ENCODE results near the gene DCST2. TPM values are rescaled to one million over a fixed set of nuclear protein-coding genes. Genes with fewer than 3 reads are reported as not detected.

DCST2 gene
- total RNA-seq, 1 donor from 2014 or later: 2.8 TPM

DNA sequence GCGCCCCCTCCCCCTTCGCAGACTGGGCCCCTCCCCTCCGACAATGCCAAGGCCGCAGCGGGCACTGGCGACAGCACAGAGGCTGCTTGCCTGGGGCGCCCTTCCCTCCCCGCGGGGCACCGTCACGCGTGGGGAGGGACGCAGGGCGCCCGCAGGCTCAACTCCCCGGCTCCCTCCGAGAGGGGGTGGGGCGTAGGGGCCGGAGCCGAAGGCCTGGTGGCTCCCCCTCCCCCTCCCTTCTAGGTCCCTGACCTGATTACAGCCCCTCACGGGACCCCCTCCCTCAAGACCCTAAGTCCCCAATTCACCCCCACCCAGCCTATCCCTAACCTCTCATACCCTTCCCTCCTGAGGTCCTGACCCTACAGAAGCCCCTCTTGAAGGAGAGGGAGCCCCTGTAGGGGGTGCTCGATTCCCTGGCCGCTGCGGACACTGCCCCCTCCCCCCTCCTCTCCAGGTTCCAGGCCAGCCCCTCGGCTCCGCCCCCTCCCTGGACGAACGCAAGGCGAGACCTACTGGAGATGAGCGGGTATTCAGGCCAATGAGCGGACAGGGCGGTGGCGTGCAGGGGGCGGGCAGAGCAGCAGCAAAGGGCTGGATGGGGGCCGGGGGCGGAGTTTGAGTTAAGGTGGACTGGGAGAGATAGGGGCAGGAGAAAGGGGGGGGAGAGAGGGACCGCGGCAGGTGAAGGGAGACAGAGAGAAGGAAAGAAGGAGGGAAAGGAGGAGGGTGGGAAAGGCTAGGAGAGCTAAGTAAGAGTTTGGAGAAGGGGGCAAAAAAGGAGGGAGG is 31.7 kb downstream of the DCST2 start:
- peaks cover 13% of the 10 kb centered on the region for H3K27me3 Mint-ChIP-seq (ENCODE audit: unreplicated experiment)

GRCh38 chr1:155001425-155001674 is 32.2 kb downstream of the DCST2 start:
- TF ChIP-seq CTCF (IDR thresholded peaks at IDR 0.05; ENCODE audit: unreplicated experiment): no peak
- Mint-ChIP-seq H3K27ac (ENCODE audit: unreplicated experiment) (no peak overlapping the region), H3K9me3 (ENCODE audit: unreplicated experiment) (no peaks in the 10 kb centered on the region), H3K4me1 (ENCODE audit: unreplicated experiment) (peaks cover 27% of the 10 kb centered on the region), H3K4me3 (ENCODE audit: unreplicated experiment) (peak overlapping the region; percentile 84), H3K36me3 (ENCODE audit: low read depth, unreplicated experiment) (peaks cover 2% of the 10 kb centered on the region), H3K27me3 (ENCODE audit: unreplicated experiment) (peaks cover 13% of the 10 kb centered on the region)
- DNase-seq (ENCODE audit: low spot score): no peak

More for the DNA sequence above, 31.7 kb downstream of the DCST2 start:
- no peak for TF ChIP-seq CTCF (IDR thresholded peaks at IDR 0.05; ENCODE audit: unreplicated experiment)
- Mint-ChIP-seq H3K36me3 (ENCODE audit: low read depth, unreplicated experiment) (peaks cover 4% of the 10 kb centered on the region), H3K9me3 (ENCODE audit: unreplicated experiment) (no peaks in the 10 kb centered on the region), H3K4me1 (ENCODE audit: unreplicated experiment) (peaks cover 32% of the 10 kb centered on the region), H3K4me3 (ENCODE audit: unreplicated experiment) (peak overlapping the region; percentile 91), H3K27ac (ENCODE audit: unreplicated experiment) (peak overlapping the region; percentile 42)
- peak; percentile 99 for DNase-seq (ENCODE audit: low spot score)

GRCh38 chr1:155000726-155001424 is 32.7 kb downstream of the DCST2 start:
- no peak for TF ChIP-seq CTCF (IDR thresholded peaks at IDR 0.05; ENCODE audit: unreplicated experiment)
- no peak overlapping the region for H3K27ac Mint-ChIP-seq (ENCODE audit: unreplicated experiment)
- H3K9me3 Mint-ChIP-seq (ENCODE audit: unreplicated experiment): no peaks in the 10 kb centered on the region
- peak overlapping the region; percentile 84 for H3K4me3 Mint-ChIP-seq (ENCODE audit: unreplicated experiment)
- peaks cover 22% of the 10 kb centered on the region for H3K4me1 Mint-ChIP-seq (ENCODE audit: unreplicated experiment)
- H3K27me3 Mint-ChIP-seq (ENCODE audit: unreplicated experiment): peaks cover 13% of the 10 kb centered on the region
- peak; percentile 82 for DNase-seq (ENCODE audit: low spot score)
- no peaks in the 10 kb centered on the region for H3K36me3 Mint-ChIP-seq (ENCODE audit: low read depth, unreplicated experiment)

DNA sequence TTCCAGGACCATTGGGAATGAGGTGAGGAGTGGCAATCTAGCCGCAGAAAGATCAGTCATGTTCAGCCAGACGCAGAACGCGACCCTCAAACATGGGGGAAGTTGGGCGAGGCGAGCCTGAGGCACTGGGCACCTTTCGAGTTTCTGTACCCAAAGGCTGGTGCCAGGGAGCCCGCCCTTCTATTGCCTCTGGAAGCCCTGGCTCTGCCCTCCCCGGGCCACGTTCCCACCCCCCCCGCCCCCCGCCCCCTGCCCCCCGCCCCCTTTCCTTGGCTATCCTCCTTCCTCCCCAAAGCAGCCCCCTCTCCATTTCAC is 33.2 kb downstream of the DCST2 start:
- DNase-seq (ENCODE audit: low spot score): peak; percentile 31
- Mint-ChIP-seq H3K27me3 (ENCODE audit: unreplicated experiment) (peaks cover 13% of the 10 kb centered on the region), H3K27ac (ENCODE audit: unreplicated experiment) (peak overlapping the region; percentile 87), H3K9me3 (ENCODE audit: unreplicated experiment) (no peaks in the 10 kb centered on the region), H3K4me3 (ENCODE audit: unreplicated experiment) (peak overlapping the region; percentile 91), H3K36me3 (ENCODE audit: low read depth, unreplicated experiment) (no peaks in the 10 kb centered on the region), H3K4me1 (ENCODE audit: unreplicated experiment) (peaks cover 19% of the 10 kb centered on the region)
- no peak for TF ChIP-seq CTCF (IDR thresholded peaks at IDR 0.05; ENCODE audit: unreplicated experiment)

Data from endothelial cell (in vitro differentiated cells).